Mononuclear cell (primary cell): Measurements from ENCODE around the gene FAM120A. TPM values are rescaled to one million over a fixed set of nuclear protein-coding genes. Genes with fewer than 3 reads are reported as not detected.

Experiments
- H3K27me3 ChIP-seq: 2 replicates; pipeline ENCODE4 v1.6.0; 2011; ENCODE audit warnings: low read length, control low read depth; ENCODE audit not compliant: insufficient read depth
- H3K4me1 ChIP-seq: 2 replicates; pipeline ENCODE4 v1.5.1; 2011; ENCODE audit warnings: mild to moderate bottlenecking, low read length, control low read depth; ENCODE audit not compliant: insufficient read depth
- H3K4me3 ChIP-seq: 2 replicates; pipeline ENCODE4 v1.5.1; 2011; ENCODE audit warnings: mild to moderate bottlenecking, low read length, moderate library complexity
- H3K9me3 ChIP-seq: 2 replicates; pipeline ENCODE4 v1.5.1; 2011; ENCODE audit warnings: low read depth, mild to moderate bottlenecking, control low read depth, low read length
- total RNA-seq: library from RNA; depleted of rRNA; stranded (reverse); fragments of >200 nt; gene quantifications from one replicate; pipeline ENCODE4 v1.2.3, GENCODE V29; 2012

The FAM120A gene
- total RNA-seq, 1 donor: 90.6 TPM

DNA sequence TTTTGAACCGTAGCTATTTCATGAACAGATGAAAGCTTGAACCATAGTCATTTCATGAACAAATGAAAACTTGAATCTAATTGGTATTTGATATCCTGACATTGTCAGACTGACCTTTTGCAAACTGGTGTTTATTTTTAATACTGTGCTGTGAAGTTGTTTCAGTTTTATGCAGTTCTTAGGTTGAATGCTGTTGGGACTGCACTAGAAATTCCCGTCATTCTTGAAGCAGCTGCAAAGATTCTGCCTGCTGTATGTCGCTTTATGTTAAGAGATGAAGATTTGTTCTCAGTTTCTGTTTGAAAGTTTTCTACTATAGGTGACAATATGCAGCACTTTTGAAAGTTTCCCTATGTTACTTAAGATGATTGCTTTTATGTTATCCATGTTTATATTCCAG lies 24.4 kb downstream of the FAM120A start:
- H3K27me3 ChIP-seq: no peaks in the 10 kb centered on the region
- no peaks in the 10 kb centered on the region for H3K4me1 ChIP-seq
- H3K4me3 ChIP-seq: no peak overlapping the region
- H3K9me3 ChIP-seq: no peaks in the 10 kb centered on the region

DNA sequence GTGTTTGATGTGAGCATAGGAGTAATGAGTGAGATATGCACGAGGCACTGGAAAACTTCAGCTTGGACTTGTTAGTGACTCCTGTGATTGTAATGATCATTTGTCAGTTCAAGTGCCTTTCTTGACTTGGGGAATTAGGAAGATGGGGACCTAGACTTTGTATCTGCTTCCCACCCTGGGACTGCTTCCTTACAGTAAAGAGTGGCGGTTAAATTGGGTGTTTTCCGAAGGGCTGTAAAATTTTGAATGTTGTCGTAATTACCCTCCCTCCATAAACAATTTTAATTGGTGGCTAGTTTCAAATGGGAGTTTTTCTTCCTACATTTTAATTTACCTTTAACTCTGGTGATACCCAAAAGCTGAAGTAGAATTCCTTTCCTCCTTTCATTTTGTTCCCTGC lies 25.4 kb downstream of the FAM120A start:
- H3K27me3 ChIP-seq: no peaks in the 10 kb centered on the region
- H3K9me3 ChIP-seq: no peaks in the 10 kb centered on the region
- H3K4me3 ChIP-seq: no peak overlapping the region
- no peaks in the 10 kb centered on the region for H3K4me1 ChIP-seq

DNA sequence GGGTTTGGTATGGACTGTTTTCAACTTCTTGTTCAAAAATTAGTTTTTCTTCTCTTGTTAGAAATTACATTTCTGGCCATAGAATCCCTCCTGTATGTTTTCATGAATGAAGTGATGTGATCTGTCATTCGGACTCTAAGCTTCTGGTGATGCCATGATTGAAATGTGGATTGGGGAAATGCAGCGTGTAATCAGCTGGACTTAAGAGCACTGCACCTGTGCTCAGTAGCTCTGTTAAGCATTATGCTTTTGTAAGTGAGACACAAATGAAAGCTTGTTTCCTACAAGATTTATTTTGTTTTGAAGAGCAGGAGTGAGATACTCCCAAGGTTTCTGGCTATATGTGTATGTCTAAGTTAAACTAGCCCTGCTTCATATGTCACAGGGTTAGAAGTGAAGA lies 25.9 kb downstream of the FAM120A start:
- H3K4me3 ChIP-seq: no peak overlapping the region
- H3K27me3 ChIP-seq: no peaks in the 10 kb centered on the region
- H3K4me1 ChIP-seq: no peaks in the 10 kb centered on the region
- no peaks in the 10 kb centered on the region for H3K9me3 ChIP-seq

DNA sequence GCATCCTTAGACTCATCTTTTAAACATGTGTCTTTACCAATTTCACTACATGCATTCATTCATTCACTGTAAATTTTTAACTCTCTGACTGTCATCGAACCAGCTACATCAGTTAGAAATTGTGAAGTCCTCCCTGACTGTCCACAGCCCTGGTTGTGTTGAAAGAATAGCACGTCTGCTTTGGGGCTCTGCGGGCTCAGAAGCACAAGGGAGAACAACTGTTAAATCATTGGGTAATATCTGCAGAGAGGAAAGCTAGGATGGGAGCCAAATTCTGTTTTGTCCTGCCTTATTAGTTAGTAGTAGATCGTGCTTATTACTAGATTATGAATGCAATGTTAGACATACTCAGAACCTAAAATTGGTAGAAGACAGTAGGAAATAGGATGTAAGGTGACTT lies 28.2 kb downstream of the FAM120A start:
- no peaks in the 10 kb centered on the region for H3K27me3 ChIP-seq
- no peaks in the 10 kb centered on the region for H3K9me3 ChIP-seq
- H3K4me3 ChIP-seq: no peak overlapping the region
- no peaks in the 10 kb centered on the region for H3K4me1 ChIP-seq

DNA sequence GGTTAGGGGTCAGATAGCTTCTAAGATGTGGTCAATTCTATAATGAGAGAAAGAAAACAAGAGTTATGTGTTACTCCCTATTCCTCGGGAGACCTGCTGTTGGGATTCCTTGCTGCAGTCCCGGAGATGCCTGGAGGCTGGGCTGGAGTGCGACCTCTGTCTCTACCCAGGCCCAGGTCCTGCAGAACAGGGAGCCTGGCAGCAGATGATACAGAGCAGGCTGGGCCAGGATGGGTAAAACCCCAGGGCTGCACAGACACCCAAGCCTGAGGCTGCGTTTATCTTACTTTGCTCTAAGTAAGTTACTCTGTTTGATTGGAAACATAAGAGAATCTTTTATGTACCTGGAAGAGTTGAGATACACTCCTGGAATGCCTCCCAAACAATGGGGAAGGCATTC lies 28.8 kb downstream of the FAM120A start:
- Histone ChIP-seq H3K9me3 (no peaks in the 10 kb centered on the region), H3K4me1 (no peaks in the 10 kb centered on the region), H3K27me3 (no peaks in the 10 kb centered on the region), H3K4me3 (no peak overlapping the region)

DNA sequence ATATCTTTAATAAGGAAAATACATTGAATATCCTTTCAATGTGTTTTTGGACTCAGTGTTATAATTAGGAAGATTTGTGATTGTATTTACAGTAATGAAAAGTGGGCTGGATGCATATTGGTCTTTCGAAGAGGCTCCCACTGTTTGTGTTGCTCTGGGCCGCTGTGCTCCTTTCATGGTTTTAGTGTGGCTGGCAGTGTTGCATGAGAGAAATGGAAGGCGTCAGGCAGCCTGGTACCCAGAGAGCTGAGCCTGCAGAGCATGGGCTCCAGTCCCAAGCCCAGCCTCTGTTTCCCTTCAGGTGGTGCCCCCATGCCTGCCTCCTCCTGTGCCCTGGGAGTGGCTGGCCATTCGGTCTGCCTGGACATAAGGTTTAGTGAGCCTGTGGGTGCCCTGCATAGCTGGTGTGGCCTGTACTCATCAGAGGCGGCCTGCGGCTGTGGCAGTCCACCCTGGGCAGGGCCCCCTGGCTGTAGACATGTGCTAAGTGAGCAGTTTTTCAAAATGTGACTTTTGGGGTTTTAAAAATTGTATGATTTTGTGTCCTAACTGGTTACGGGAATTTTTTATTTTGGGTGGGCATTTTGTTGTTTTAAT lies 29.3 kb downstream of the FAM120A start:
- H3K27me3 ChIP-seq: no peaks in the 10 kb centered on the region
- H3K4me3 ChIP-seq: no peak overlapping the region
- H3K4me1 ChIP-seq: no peaks in the 10 kb centered on the region
- no peaks in the 10 kb centered on the region for H3K9me3 ChIP-seq

DNA sequence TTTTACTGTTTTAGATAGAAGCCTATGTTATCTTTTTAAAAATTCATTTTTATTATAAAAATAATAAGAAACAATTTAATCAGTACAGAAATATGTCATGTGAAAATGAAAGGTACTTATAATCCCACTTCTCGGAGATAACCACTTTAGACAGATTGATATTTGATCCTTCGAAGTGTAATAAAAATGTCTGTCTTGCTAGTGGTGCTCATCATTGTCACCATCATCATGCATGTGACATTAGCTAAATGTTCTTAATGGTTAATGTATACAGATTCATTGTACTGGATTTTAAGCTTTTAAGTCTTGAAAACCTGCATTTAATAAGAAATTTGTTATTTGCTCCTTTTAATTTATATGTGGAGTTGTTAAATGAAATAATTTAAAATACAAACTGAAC lies 32.0 kb downstream of the FAM120A start:
- H3K27me3 ChIP-seq: no peaks in the 10 kb centered on the region
- no peak overlapping the region for H3K4me3 ChIP-seq
- no peaks in the 10 kb centered on the region for H3K4me1 ChIP-seq
- H3K9me3 ChIP-seq: no peaks in the 10 kb centered on the region

DNA sequence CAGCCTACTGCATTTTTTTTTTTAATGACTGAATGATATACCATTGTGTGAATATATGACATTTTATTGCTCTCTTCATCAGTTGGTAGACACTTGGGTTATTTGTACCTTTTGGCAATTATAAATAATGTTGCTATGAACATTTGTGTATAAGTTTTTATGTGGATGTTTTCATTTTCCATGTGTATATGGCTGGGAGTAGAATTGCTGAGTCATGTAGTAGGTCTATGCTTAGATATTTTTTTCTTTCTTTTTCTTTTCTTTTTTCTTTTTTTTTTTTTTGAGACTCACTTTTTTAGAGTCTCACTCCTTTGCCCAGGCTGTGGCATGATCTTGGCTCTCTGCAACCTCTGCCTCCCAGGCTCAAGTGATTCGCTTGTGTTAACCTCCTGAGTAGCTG lies 34.8 kb downstream of the FAM120A start:
- H3K4me3 ChIP-seq: no peak overlapping the region
- no peaks in the 10 kb centered on the region for H3K9me3 ChIP-seq
- H3K27me3 ChIP-seq: no peaks in the 10 kb centered on the region
- H3K4me1 ChIP-seq: peaks cover 10% of the 10 kb centered on the region

DNA sequence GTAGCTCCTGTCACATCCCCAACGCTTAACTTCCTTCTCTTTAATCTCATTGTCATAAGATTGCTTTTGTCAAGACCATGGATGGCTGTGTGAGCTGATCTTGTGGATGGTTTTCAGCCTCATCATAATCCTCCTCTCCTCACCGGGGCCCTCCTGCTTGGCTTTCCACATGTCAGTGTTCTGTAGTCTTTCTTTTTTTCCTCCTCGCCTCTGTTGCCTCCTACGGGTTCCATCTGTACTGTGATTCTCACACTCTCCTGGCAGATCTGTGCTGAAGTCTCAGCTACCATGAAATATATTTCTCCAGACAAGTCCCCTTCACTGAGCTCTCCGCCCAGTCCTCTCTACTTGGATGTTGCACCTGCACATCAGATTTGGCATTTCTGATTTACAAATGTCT lies 36.8 kb downstream of the FAM120A start:
- Histone ChIP-seq H3K4me3 (no peak overlapping the region), H3K9me3 (no peaks in the 10 kb centered on the region), H3K27me3 (no peaks in the 10 kb centered on the region), H3K4me1 (peaks cover 10% of the 10 kb centered on the region)

DNA sequence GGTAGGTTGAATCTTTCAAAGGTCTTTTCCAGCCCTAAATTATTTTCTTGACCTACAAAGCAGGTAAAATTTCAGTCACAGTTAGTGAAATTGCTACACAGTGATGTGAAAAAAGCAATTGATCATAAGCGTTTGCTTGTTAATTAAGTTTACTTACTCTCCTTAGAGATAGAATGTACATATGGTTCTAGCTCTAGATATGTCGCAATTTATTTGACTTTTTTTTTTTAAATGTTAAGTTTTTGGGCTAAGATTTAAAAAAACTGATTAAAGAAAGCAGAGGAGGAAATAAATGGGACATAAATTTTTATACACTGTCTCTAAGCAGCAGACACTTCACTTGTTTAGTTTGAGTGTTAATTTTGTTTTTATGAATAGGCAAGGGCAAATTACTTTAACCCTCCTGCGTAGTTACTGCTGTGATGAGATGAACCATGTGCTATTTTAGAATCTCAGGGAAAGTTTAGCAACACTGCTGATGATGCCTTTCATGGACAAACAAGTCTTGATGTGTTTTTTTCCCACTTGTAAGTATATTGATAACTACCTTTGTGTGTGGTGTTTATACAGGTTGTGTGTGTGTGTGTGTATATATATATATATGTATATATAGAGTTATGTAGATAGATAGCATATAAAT lies 40.2 kb downstream of the FAM120A start:
- no peak overlapping the region for H3K4me3 ChIP-seq
- H3K4me1 ChIP-seq: peaks cover 10% of the 10 kb centered on the region
- no peaks in the 10 kb centered on the region for H3K27me3 ChIP-seq
- no peaks in the 10 kb centered on the region for H3K9me3 ChIP-seq

DNA sequence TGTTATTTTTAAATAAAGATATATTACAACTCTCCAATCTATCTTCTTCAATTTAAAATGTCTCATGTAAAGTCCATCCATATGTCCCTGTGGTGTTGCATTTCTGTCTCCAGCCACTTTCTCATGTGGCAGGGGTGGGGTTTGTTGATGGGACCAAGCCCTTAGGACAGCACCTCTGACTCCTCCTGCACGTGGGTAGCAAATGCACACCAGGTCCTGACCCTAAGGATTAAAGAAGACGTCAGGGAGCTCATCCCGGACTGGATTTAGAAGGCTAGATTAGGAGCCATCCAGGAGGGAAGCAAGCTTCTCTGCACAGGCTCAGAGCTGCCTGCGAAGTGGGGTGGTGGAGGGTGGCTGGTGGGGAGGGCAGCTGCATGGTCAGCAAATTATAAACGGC lies 40.8 kb downstream of the FAM120A start:
- Histone ChIP-seq H3K9me3 (no peaks in the 10 kb centered on the region), H3K27me3 (no peaks in the 10 kb centered on the region)

DNA sequence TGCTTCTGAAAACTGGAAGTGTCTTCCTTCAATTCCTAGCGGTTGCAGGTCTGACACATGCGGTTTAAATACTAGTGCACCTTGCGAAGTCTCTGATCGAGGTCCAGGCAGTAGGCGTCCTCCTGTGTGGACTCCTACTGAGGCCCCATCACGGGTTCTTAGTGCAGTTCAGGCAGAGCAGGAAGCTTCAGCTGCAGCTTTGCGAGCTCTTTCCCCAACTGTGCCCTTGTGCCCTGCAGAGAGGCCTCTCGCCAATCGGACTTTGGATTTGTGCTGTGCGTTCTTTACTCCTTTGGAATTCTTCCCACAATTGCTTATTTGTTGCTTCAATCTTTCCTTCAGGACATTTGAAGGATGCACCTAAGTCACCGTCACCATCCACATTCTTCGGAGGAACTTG lies 42.5 kb downstream of the FAM120A start:
- no peaks in the 10 kb centered on the region for H3K9me3 ChIP-seq
- no peaks in the 10 kb centered on the region for H3K27me3 ChIP-seq
- H3K4me3 ChIP-seq: no peak overlapping the region
- peaks cover 10% of the 10 kb centered on the region for H3K4me1 ChIP-seq

More for the DNA sequence above, 40.8 kb downstream of the FAM120A start:
- H3K4me3 ChIP-seq: no peak overlapping the region
- H3K4me1 ChIP-seq: peaks cover 10% of the 10 kb centered on the region

DNA sequence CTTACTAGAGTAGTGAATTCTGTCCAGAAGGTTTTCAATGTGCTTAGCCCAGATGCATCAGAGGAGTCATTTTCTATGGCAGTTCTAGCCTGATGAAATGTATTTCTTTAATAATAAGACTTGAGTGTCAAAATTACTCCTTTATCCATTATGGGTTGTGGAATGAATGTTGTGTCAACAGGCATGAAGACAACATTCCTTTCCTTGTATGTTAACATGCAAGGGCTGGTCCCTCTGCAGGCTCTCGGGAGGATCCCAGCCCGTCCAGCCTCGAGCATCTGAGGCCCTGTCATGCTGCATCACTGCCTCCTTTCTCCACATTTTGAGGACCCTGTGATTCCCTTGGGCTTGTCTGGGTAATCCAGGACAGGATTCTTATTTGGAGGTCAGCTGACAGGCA lies 44.8 kb downstream of the FAM120A start:
- Histone ChIP-seq H3K4me3 (no peak overlapping the region), H3K27me3 (no peaks in the 10 kb centered on the region), H3K9me3 (no peaks in the 10 kb centered on the region)

DNA sequence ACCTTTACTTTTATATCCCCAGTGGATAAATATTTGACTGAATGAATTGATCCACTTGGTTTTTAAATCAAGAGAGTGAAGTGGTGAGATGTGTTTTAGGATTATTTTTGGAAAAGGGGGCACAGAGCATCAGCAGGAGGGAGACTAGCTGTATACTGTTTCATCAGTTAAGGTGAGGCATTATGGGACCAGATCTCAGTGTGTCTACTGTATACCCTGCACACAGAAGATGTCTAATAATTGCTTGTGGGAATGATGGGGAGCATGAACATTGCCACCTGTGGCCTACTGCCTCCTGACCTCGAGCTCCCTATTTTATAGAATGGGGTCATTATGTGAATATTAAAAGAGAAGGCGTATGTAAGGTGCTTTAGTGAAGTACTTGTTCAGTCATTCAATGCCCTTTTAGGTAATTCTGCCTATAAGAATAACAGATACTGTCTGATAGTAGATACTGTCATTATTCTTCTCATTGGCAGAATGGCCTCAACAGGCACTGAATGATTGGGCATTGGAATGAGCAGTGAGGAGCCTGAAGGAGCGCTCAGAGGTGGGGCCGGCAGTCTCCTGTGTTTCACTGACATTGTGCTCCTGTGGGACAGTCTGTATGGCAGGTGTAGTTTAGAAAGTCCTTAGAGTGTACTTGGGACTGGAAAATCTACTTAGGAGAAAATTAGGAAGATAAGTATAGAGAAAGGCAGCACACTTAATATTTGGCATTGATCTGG lies 49.2 kb downstream of the FAM120A start:
- Histone ChIP-seq H3K27me3 (no peaks in the 10 kb centered on the region), H3K4me1 (peaks cover 53% of the 10 kb centered on the region), H3K9me3 (no peaks in the 10 kb centered on the region), H3K4me3 (no peak overlapping the region)

More for the DNA sequence above, 44.8 kb downstream of the FAM120A start:
- H3K4me1 ChIP-seq: peaks cover 14% of the 10 kb centered on the region

DNA sequence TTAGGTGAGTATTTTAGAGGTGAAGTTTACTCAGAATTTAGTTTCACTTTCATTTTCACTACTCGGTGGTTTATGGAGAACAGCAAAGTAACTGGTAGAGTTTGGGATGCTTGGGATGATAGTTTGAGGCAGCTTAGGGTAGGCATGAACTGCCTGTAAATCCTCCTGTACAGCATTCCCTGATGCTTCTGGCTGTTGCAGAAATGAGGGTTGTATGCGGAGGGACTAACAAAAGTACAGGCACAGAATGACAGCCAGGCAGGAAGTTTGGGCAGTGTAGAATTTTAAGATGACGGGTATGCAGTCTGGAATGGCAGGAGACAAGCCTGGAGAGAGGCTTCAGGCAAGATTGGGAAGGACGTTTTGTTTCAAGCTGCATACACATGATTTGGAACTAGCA lies 49.9 kb downstream of the FAM120A start:
- Histone ChIP-seq H3K27me3 (no peaks in the 10 kb centered on the region), H3K4me3 (no peak overlapping the region), H3K9me3 (no peaks in the 10 kb centered on the region), H3K4me1 (peaks cover 58% of the 10 kb centered on the region)

DNA sequence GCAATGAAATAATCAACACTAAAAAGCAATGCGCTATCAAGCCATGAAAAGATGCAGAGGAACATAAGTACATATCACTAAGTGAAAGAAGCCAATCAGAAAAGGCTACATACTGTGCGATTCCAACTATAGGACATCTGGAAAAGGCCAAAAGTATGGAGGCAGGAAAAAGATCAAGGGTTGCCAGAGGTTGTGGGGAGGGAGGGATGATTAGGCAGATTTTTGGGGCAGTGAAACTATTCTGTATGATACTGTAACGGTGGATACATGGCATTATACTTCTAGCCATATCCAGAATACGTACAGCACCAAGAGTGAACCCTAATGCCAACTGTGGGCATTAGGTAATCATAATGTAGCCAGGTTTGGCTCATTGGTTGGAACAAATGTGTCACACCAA lies 51.9 kb downstream of the FAM120A start:
- H3K4me1 ChIP-seq: peaks cover 78% of the 10 kb centered on the region
- H3K27me3 ChIP-seq: no peaks in the 10 kb centered on the region
- no peaks in the 10 kb centered on the region for H3K9me3 ChIP-seq
- no peak overlapping the region for H3K4me3 ChIP-seq
